H9 (cell line): Measurements from ENCODE around the gene LRRC27. TPM values are rescaled to one million over a fixed set of nuclear protein-coding genes. Genes with fewer than 3 reads are reported as not detected.
A peak's percentile ranks its signal among the peaks of the same experiment; 100 is the strongest.

Source experiments
- DNase-seq: peaks from one replicate; pipeline ENCODE4 v3.0.0-alpha.2; 2017
- H2AFZ ChIP-seq: one replicate; pipeline ENCODE4 v1.6.1; 2013; ENCODE audit warnings: mild to moderate bottlenecking, low read length, control low read depth, moderate library complexity
- H2AK5ac ChIP-seq: 2 replicates; pipeline ENCODE4 v1.6.1; 2013; ENCODE audit warnings: low read length, control low read depth, mixed read lengths; ENCODE audit not compliant: insufficient read length
- H2BK120ac ChIP-seq: one replicate; pipeline ENCODE4 v1.6.1; 2013; ENCODE audit warnings: low read depth, mild to moderate bottlenecking, low read length, control low read depth, inconsistent platforms; ENCODE audit not compliant: poor library complexity, severe bottlenecking
- H2BK12ac ChIP-seq: 2 replicates; pipeline ENCODE4 v1.6.1; 2013; ENCODE audit warnings: low read length, control low read depth, mixed read lengths, low read depth; ENCODE audit not compliant: insufficient read length
- H2BK15ac ChIP-seq: 2 replicates; pipeline ENCODE4 v1.6.1; 2013; ENCODE audit warnings: low read depth, low read length, control low read depth
- H2BK20ac ChIP-seq: one replicate; pipeline ENCODE4 v1.6.1; 2013; ENCODE audit warnings: low read depth, mild to moderate bottlenecking, low read length, control low read depth, inconsistent platforms; ENCODE audit not compliant: poor library complexity, severe bottlenecking
- H2BK5ac ChIP-seq: 2 replicates; pipeline ENCODE4 v1.6.1; 2013; ENCODE audit warnings: low read length, control low read depth, mixed read lengths; ENCODE audit not compliant: insufficient read length
- H3K14ac ChIP-seq: 2 replicates; pipeline ENCODE4 v1.6.1; 2013; ENCODE audit warnings: low read length, control low read depth; ENCODE audit not compliant: insufficient read depth
- H3K18ac ChIP-seq: 2 replicates; pipeline ENCODE4 v1.6.1; 2013; ENCODE audit warnings: low read depth, mild to moderate bottlenecking, mixed read lengths, low read length, control low read depth; ENCODE audit not compliant: insufficient read length
- H3K23ac ChIP-seq: 2 replicates; pipeline ENCODE4 v1.6.1; 2013; ENCODE audit warnings: low read length, control low read depth, mixed read lengths, low read depth; ENCODE audit not compliant: insufficient read length
- H3K23me2 ChIP-seq: 2 replicates; pipeline ENCODE4 v1.6.1; 2013; ENCODE audit warnings: low read depth, mild to moderate bottlenecking, mixed read lengths, low read length, control low read depth; ENCODE audit not compliant: insufficient read length, poor library complexity, severe bottlenecking
- H3K27ac ChIP-seq: 2 replicates; pipeline ENCODE4 v1.5.1; 2013; ENCODE audit warnings: low read length, control low read depth, mixed read lengths, low read depth; ENCODE audit not compliant: insufficient read length
- H3K27me3 ChIP-seq: 2 replicates; pipeline ENCODE4 v1.6.1; 2013; ENCODE audit warnings: low read length, control low read depth, inconsistent platforms; ENCODE audit not compliant: insufficient read depth
- H3K4ac ChIP-seq: 2 replicates; pipeline ENCODE4 v1.6.1; 2013; ENCODE audit warnings: low read depth, mild to moderate bottlenecking, control low read depth, inconsistent platforms, low read length, moderate library complexity
- H3K4me1 ChIP-seq: 2 replicates; pipeline ENCODE4 v1.6.1; 2013; ENCODE audit warnings: low read length, control low read depth, inconsistent platforms; ENCODE audit not compliant: insufficient read depth
- H3K4me2 ChIP-seq: 2 replicates; pipeline ENCODE4 v1.6.1; 2013; ENCODE audit warnings: low read length, control low read depth, mixed read lengths; ENCODE audit not compliant: insufficient read length, insufficient read depth
- H3K56ac ChIP-seq: 2 replicates; pipeline ENCODE4 v1.6.1; 2013; ENCODE audit warnings: low read depth, mild to moderate bottlenecking, mixed read lengths, low read length, control low read depth; ENCODE audit not compliant: insufficient read length
- H3K79me1 ChIP-seq: 2 replicates; pipeline ENCODE4 v1.6.1; 2013; ENCODE audit warnings: low read depth, mild to moderate bottlenecking, moderate library complexity, low read length, control low read depth, inconsistent platforms; ENCODE audit not compliant: insufficient read depth, poor library complexity, severe bottlenecking
- H3K79me2 ChIP-seq: 2 replicates; pipeline ENCODE4 v1.6.1; 2013; ENCODE audit warnings: low read length, control low read depth, inconsistent platforms; ENCODE audit not compliant: insufficient read depth
- H3K9ac ChIP-seq: 2 replicates; pipeline ENCODE4 v1.6.1; 2013; ENCODE audit warnings: low read length, control low read depth, mixed read lengths; ENCODE audit not compliant: insufficient read length; ENCODE audit errors: extremely low read depth
- H3K9me3 ChIP-seq: one replicate; pipeline ENCODE4 v1.6.1; 2013; ENCODE audit warnings: low read depth, low read length, inconsistent platforms; ENCODE audit not compliant: control insufficient read depth
- H3T11ph ChIP-seq: one replicate; pipeline ENCODE4 v1.6.1; 2013; ENCODE audit warnings: mild to moderate bottlenecking, low read length, control low read depth, inconsistent platforms
- H4K20me1 ChIP-seq: one replicate; pipeline ENCODE4 v1.6.1; 2013; ENCODE audit not compliant: control insufficient read depth, insufficient read length, insufficient read depth
- H4K5ac ChIP-seq: 2 replicates; pipeline ENCODE4 v1.6.1; 2013; ENCODE audit warnings: low read depth, mild to moderate bottlenecking, mixed read lengths, low read length, control low read depth; ENCODE audit not compliant: insufficient read length
- H4K8ac ChIP-seq: replicated peaks from 2 replicates; pipeline ENCODE4 v1.6.1; 2013; ENCODE audit warnings: low read length, control low read depth, mixed read lengths, low read depth; ENCODE audit not compliant: insufficient read length
- H4K91ac ChIP-seq: 2 replicates; pipeline ENCODE4 v1.6.1; 2013; ENCODE audit warnings: low read depth, mild to moderate bottlenecking, moderate library complexity, mixed read lengths, low read length, control low read depth; ENCODE audit not compliant: insufficient read length
- H3K27ac Mint-ChIP-seq, 3 experiments: 2 replicates in 2 of 3; 3 replicates in 1 of 3; pipeline ENCODE4 v1.8.0; 2020 to 2021; ENCODE audit warnings: mixed read lengths in 3 of 3, mild to moderate bottlenecking in 1 of 3, moderate library complexity in 1 of 3
- H3K27me3 Mint-ChIP-seq: 2 replicates; pipeline ENCODE4 v1.8.0; 2021; ENCODE audit warnings: low read depth, mild to moderate bottlenecking, moderate library complexity, mixed read lengths
- H3K36me3 Mint-ChIP-seq, 3 experiments: 2 replicates in 2 of 3; 3 replicates in 1 of 3; pipeline ENCODE4 v1.8.0; 2020 to 2021; ENCODE audit warnings: low read depth in 3 of 3, mixed read lengths in 3 of 3; ENCODE audit not compliant: insufficient read depth in 1 of 3
- H3K4me1 Mint-ChIP-seq, 2 experiments: 2 replicates each; pipeline ENCODE4 v1.8.0; 2020; ENCODE audit warnings: mixed read lengths in 2 of 2
- H3K4me3 Mint-ChIP-seq, 2 experiments: 2 replicates in 1 of 2; 3 replicates in 1 of 2; pipeline ENCODE4 v1.8.0; 2020 to 2021; ENCODE audit warnings: mild to moderate bottlenecking in 2 of 2, mixed read lengths in 2 of 2, moderate library complexity in 1 of 2
- H3K9me3 Mint-ChIP-seq, 2 experiments: 2 replicates in 1 of 2; 3 replicates in 1 of 2; pipeline ENCODE4 v1.8.0; 2020; ENCODE audit warnings: mild to moderate bottlenecking in 2 of 2, mixed read lengths in 2 of 2, moderate library complexity in 1 of 2
- CTCF ChIP-seq: fragments of 200-600 bp; sonication (generic); conservative IDR thresholded peaks from 3 replicates; pipeline ENCODE4 v1.8.0; 2021; ENCODE audit warnings: antibody characterized with exemption, mild to moderate bottlenecking
- WGBS: extraction: QIAGEN DNeasy Blood & Tissue Kit; methylation state at CpG from one replicate; pipeline ENCODE4 v1.1.7; 2013; ENCODE audit warnings: missing lambda C conversion rate, low lambda C conversion rate, mixed read lengths; ENCODE audit not compliant: insufficient read length; ENCODE audit errors: extremely low coverage; 5-methylcytosine and 5-hydroxymethylcytosine counted together
- total RNA-seq: library from RNA; stranded (reverse); gene quantifications from 2 replicates; pipeline ENCODE4 v1.2.1, GENCODE V29; 2021

LRRC27 gene
- total RNA-seq, 1 experiment from 2014 or later: 2.7 TPM

- Histone ChIP-seq H4K20me1 (peaks cover 4% of the 10 kb centered on the region), H2BK12ac (no peak overlapping the region), H2BK5ac (no peak overlapping the region), H4K91ac (no peak overlapping the region), H3K56ac (no peak overlapping the region), H2BK15ac (no peak overlapping the region), H3K23ac (no peak overlapping the region), H2AK5ac (no peak overlapping the region), H2BK20ac (no peak overlapping the region), H4K8ac (no peak overlapping the region), H3K9me3 (no peaks in the 10 kb centered on the region), H3K4me2 (no peak overlapping the region), H4K5ac (no peak overlapping the region), H3K79me1 (peaks cover 3% of the 10 kb centered on the region), H3T11ph (no peak overlapping the region), H3K9ac (no peak overlapping the region), H3K4me1 (peaks cover 3% of the 10 kb centered on the region; the same call in 1 of the 2 replicates), H2BK120ac (no peak overlapping the region), H3K23me2 (peaks cover 4% of the 10 kb centered on the region), H3K4ac (no peak overlapping the region), H3K79me2 (peaks cover 11% of the 10 kb centered on the region), H3K27ac (no peak overlapping the region), H3K18ac (no peak overlapping the region), H2AFZ (no peak overlapping the region), H3K14ac (no peak overlapping the region), H3K27me3 (no peaks in the 10 kb centered on the region)
- H3K4me1 Mint-ChIP-seq: peaks cover 26 to 27% of the 10 kb centered on the region in 2 experiments
- H3K4me3 Mint-ChIP-seq: no peak overlapping the region; a peak in 1 of 5 replicates
- WGBS: no CpG with 5 or more reads among the region's 4 CpGs
- H3K27ac Mint-ChIP-seq: peak overlapping the region in 1 of 3 experiments; percentile 62; a peak in 1 of 7 replicates
- no peak for DNase-seq
- H3K36me3 Mint-ChIP-seq: peaks cover 30 to 60% (median 38%) of the 10 kb centered on the region in 3 experiments
- no peak for TF ChIP-seq CTCF
- peaks cover 0 to 2% of the 10 kb centered on the region in 2 experiments; a peak in 2 of 5 replicates for H3K9me3 Mint-ChIP-seq
- 0 out of 2 replicates have a peak, but pooled peaks cover 2% of the 10 kb centered on the region for H3K27me3 Mint-ChIP-seq
These were observed 5.1 kb upstream of the LRRC27 start for GRCh38 chr10:132326925-132327324.
